ENCODE data around the gene OXLD1.

DNA sequence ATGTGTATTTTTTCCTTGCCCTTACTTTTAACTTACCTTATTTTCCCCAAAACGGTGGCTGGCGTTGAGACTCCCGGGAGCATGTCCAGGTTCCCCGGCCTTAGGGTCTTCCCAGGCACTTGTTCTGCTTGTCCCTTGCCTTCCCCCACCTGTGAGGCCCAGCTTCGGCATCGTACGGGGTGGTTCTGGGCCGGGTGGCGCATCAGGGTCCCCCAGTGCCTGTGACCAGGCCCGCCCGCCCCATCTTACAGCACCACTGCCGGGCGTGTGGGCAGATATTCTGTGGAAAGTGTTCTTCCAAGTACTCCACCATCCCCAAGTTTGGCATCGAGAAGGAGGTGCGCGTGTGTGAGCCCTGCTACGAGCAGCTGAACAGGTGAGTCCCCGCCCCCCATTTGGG, 24.8 kb upstream of the OXLD1 start:
- TF ChIP-seq, protein P1, sequence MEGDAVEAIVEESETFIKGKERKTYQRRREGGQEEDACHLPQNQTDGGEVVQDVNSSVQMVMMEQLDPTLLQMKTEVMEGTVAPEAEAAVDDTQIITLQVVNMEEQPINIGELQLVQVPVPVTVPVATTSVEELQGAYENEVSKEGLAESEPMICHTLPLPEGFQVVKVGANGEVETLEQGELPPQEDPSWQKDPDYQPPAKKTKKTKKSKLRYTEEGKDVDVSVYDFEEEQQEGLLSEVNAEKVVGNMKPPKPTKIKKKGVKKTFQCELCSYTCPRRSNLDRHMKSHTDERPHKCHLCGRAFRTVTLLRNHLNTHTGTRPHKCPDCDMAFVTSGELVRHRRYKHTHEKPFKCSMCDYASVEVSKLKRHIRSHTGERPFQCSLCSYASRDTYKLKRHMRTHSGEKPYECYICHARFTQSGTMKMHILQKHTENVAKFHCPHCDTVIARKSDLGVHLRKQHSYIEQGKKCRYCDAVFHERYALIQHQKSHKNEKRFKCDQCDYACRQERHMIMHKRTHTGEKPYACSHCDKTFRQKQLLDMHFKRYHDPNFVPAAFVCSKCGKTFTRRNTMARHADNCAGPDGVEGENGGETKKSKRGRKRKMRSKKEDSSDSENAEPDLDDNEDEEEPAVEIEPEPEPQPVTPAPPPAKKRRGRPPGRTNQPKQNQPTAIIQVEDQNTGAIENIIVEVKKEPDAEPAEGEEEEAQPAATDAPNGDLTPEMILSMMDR (conservative IDR thresholded peaks at IDR 0.05; ENCODE audit: low read depth, low read length): no peak
- TF ChIP-seq EZH2 (IDR thresholded peaks at IDR 0.05; ENCODE audit: borderline replicate concordance, low read depth, low read length, poor library complexity, severe bottlenecking): no peak

Measured in A673 (cell line).